SK-N-SH treated with all-trans-retinoic acid at 6 μM for 48 hours (cell line): ENCODE measurements around the gene SRGAP2C.
"Not testable (repeated sequence)": the region's sequence is repeated elsewhere in the genome, so short reads cannot be mapped to it uniquely, and the experiment has no call there.

ENCODE experiments used
- ATAC-seq: fragments of 200-7000 bp; cut with Tn5 transposase; 3 replicates; pipeline ENCODE4 v1.9.1; 2020; ENCODE audit warnings: mild to moderate bottlenecking, moderate library complexity

The SRGAP2C gene

GRCh38 chr1:121339611-121340010 is 154.8 kb downstream of the SRGAP2C start:
- peak; percentile 16; the same call in 1 of the 3 replicates for ATAC-seq

- ATAC-seq = peak; percentile 50
Measured at GRCh38 chr1:121343311-121343906, 158.6 kb downstream of the SRGAP2C start.

GRCh38 chr1:121344355-121344754 is 159.6 kb downstream of the SRGAP2C start:
- ATAC-seq = not testable (repeated sequence)

GRCh38 chr1:121346654-121347053 is 161.9 kb downstream of the SRGAP2C start:
- not testable (repeated sequence) for ATAC-seq

- ATAC-seq = peak; percentile 53; the same call in 2 of the 3 replicates
Measured at GRCh38 chr1:121347476-121347875, 162.7 kb downstream of the SRGAP2C start.

- ATAC-seq = peak; percentile 26; the same call in 1 of the 3 replicates
Measured at GRCh38 chr1:121348115-121348514, 163.3 kb downstream of the SRGAP2C start.

GRCh38 chr1:121349332-121349967 is 164.7 kb downstream of the SRGAP2C start:
- ATAC-seq = not testable (repeated sequence)

- peak; percentile 92 for ATAC-seq
Measured at GRCh38 chr1:121355711-121356420, 171.1 kb downstream of the SRGAP2C start.

- not testable (repeated sequence) for ATAC-seq
Measured at GRCh38 chr1:121356819-121357218, 172.0 kb downstream of the SRGAP2C start.

GRCh38 chr1:121360531-121360930 is 175.8 kb downstream of the SRGAP2C start:
- ATAC-seq = not testable (repeated sequence)

- ATAC-seq = peak; percentile 71
Measured at GRCh38 chr1:121361451-121362233, 176.9 kb downstream of the SRGAP2C start.

GRCh38 chr1:121362234-121362883 is 177.6 kb downstream of the SRGAP2C start:
- peak; percentile 74 for ATAC-seq

- not testable (repeated sequence) for ATAC-seq
Measured at GRCh38 chr1:121365316-121365715, 180.5 kb downstream of the SRGAP2C start.

GRCh38 chr1:121365723-121366122 is 180.9 kb downstream of the SRGAP2C start:
- ATAC-seq = not testable (repeated sequence)

- not testable (repeated sequence) for ATAC-seq
Measured at GRCh38 chr1:121366171-121366570, 181.4 kb downstream of the SRGAP2C start.

GRCh38 chr1:121368910-121369309 is 184.1 kb downstream of the SRGAP2C start:
- not testable (repeated sequence) for ATAC-seq

GRCh38 chr1:121369959-121370358 is 185.2 kb downstream of the SRGAP2C start:
- not testable (repeated sequence) for ATAC-seq

- ATAC-seq = peak; percentile 79
Measured at GRCh38 chr1:121374851-121375367, 190.1 kb downstream of the SRGAP2C start.

GRCh38 chr1:121376986-121377385 is 192.2 kb downstream of the SRGAP2C start:
- ATAC-seq = not testable (repeated sequence)

GRCh38 chr1:121378757-121379156 is 194.0 kb downstream of the SRGAP2C start:
- peak; percentile 70 for ATAC-seq

GRCh38 chr1:121384754-121385153 is 200.0 kb downstream of the SRGAP2C start:
- ATAC-seq = peak; percentile 88

- ATAC-seq = peak; percentile 97
Measured at GRCh38 chr1:121385162-121385561, 200.4 kb downstream of the SRGAP2C start.
